Hepatocyte (in vitro differentiated cells): Measurements from ENCODE around the gene EMX1.

ENCODE experiments used
- EZH2 ChIP-seq: fragments of 200-600 bp; sonication (generic); IDR thresholded peaks from 2 replicates; pipeline ENCODE4 v1.6.1; 2016; ENCODE audit warnings: antibody characterized with exemption, mild to moderate bottlenecking, borderline replicate concordance
- EZH2phosphoT487 ChIP-seq: fragments of 200-600 bp; sonication (generic); IDR thresholded peaks from one replicate; pipeline ENCODE4 v1.6.1; 2018; ENCODE audit warnings: antibody characterized with exemption, mild to moderate bottlenecking, low read depth, moderate library complexity; ENCODE audit not compliant: unreplicated experiment, severe bottlenecking
- TF ChIP-seq, protein P1 (sequence below): fragments of 200-600 bp; sonication (generic); IDR thresholded peaks from 2 replicates; pipeline ENCODE4 v1.5.1; 2016; ENCODE audit warnings: antibody characterized with exemption, mild to moderate bottlenecking; ENCODE audit not compliant: poor library complexity

DNA sequence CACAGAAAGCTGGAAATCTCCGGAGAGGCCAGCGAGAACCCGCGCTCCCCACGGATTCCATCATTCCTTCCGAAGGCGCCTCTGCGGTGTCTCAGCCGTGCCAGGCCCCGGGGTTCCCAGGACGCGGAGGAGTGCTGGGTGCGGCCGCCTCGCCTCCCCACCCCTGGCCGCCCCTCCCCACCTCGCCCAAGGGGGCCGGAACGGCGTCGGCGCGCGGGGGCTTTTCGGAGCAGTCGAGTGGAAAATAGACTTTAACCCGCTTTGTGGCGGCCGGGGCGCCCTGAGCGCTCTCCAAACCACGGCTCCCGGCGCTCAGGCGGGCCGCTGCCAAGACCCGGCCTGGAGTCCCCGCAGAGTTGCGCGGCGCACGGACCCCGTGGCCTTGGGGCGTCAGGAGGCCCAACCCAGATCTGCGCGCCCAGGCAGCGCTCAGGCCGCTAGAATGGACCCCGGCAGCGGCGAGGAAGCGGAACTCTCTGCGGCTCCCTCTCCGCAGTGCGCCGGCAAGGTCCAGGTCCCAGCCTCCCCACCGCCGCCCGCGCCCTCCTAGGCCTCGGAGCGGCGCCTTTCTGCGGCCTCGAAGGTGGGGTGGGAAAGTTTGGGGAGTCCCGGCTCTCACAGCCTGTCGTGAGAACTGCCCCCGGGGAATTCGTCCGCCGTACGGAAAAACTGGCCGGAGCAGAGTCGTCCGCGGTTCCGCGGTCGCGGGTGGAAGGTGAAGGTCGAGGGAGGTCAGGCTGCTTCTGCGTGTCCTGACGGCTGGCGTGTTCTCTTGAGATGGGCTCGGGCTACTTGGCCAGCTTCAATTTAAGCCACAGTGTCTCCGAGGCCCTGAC lies 1.2 kb upstream of the EMX1 start:
- TF ChIP-seq, protein P1, sequence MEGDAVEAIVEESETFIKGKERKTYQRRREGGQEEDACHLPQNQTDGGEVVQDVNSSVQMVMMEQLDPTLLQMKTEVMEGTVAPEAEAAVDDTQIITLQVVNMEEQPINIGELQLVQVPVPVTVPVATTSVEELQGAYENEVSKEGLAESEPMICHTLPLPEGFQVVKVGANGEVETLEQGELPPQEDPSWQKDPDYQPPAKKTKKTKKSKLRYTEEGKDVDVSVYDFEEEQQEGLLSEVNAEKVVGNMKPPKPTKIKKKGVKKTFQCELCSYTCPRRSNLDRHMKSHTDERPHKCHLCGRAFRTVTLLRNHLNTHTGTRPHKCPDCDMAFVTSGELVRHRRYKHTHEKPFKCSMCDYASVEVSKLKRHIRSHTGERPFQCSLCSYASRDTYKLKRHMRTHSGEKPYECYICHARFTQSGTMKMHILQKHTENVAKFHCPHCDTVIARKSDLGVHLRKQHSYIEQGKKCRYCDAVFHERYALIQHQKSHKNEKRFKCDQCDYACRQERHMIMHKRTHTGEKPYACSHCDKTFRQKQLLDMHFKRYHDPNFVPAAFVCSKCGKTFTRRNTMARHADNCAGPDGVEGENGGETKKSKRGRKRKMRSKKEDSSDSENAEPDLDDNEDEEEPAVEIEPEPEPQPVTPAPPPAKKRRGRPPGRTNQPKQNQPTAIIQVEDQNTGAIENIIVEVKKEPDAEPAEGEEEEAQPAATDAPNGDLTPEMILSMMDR = no peak
- TF ChIP-seq EZH2phosphoT487 (peak; percentile 53), EZH2 (peak; percentile 95)
